NOMO-1 treated with dmso at 0.1 percent for 144 hours (cell line): ENCODE results near the gene GGA3.
"Not testable (repeated sequence)": the region's sequence is repeated elsewhere in the genome, so short reads cannot be mapped to it uniquely, and the experiment has no call there.

Source experiments
- DNase-seq: peaks from one replicate; lab custom pipeline; 2025; ENCODE audit not compliant: unreplicated experiment; lab: John Stamatoyannopoulos, UW

GGA3 gene

GRCh38 chr17:75261336-75262111, at the start of gene GGA3, which contains the start of gene MRPS7:
GGA3 (minus strand) TSS chr17:75261606; CDS start chr17:75261587, 19 bp downstream.
MRPS7 (plus strand) TSS chr17:75261879; CDS start chr17:75261901, 22 bp downstream.
- peak; percentile 82 for DNase-seq

- peak; percentile 19 for DNase-seq
These were observed 47.6 kb upstream of the GGA3 start for GRCh38 chr17:75308732-75309629.

GRCh38 chr17:75307957-75308731, 46.7 kb upstream of the GGA3 start:
- no peak for DNase-seq

- DNase-seq: no peak
These were observed 40.2 kb upstream of the GGA3 start for GRCh38 chr17:75301502-75302206.

GRCh38 chr17:75301049-75301448, 39.6 kb upstream of the GGA3 start:
- DNase-seq: no peak

- no peak for DNase-seq
These were observed 38.9 kb upstream of the GGA3 start for GRCh38 chr17:75300280-75300679.

GRCh38 chr17:75295201-75296158, 34.1 kb upstream of the GGA3 start:
- peak; percentile 56 for DNase-seq

- not testable (repeated sequence) for DNase-seq
These were observed 31.5 kb upstream of the GGA3 start for GRCh38 chr17:75292810-75293448.

GRCh38 chr17:75289832-75290337, 28.5 kb upstream of the GGA3 start:
- peak; percentile 82 for DNase-seq

GRCh38 chr17:75289115-75289831, 27.9 kb upstream of the GGA3 start, which contains the start of gene SLC25A19:
SLC25A19 (minus strand) TSS chr17:75289433; CDS start chr17:75286764, 2,669 bp downstream.
- peak; percentile 99 for DNase-seq

GRCh38 chr17:75288770-75289114, 27.3 kb upstream of the GGA3 start:
- DNase-seq: peak; percentile 31

GRCh38 chr17:75288359-75288758, 27.0 kb upstream of the GGA3 start:
- no peak for DNase-seq

- no peak for DNase-seq
These were observed 25.8 kb upstream of the GGA3 start for GRCh38 chr17:75287221-75287620.

GRCh38 chr17:75285123-75285522, 23.7 kb upstream of the GGA3 start:
- no peak for DNase-seq

GRCh38 chr17:75280189-75280588, 18.8 kb upstream of the GGA3 start:
- DNase-seq: not testable (repeated sequence)

GRCh38 chr17:75277664-75278071, 16.3 kb upstream of the GGA3 start:
- no peak for DNase-seq

GRCh38 chr17:75273977-75274708, 12.7 kb upstream of the GGA3 start:
- no peak for DNase-seq
